Stimulated activated CD4-positive, alpha-beta T cell treated with anti-CD3 and anti-CD28 coated beads, Interleukin-4, amount 100 ng/mL, for 48 hours (primary cell): ENCODE results near the gene FAM187B.
A peak's percentile ranks its signal among the peaks of the same experiment; 100 is the strongest.
"Not testable (repeated sequence)": the region's sequence is repeated elsewhere in the genome, so short reads cannot be mapped to it uniquely, and the experiment has no call there.

Source experiments
- DNase-seq, 2 donors: peaks; one replicate each; pipeline ENCODE4 v3.0.0-alpha.2; 2020; ENCODE audit warnings: low read depth in 2 of 2

Gene FAM187B

GRCh38 chr19:35262101-35262761 lies 33.7 kb upstream of the FAM187B start:
- DNase-seq = no peak

DNA sequence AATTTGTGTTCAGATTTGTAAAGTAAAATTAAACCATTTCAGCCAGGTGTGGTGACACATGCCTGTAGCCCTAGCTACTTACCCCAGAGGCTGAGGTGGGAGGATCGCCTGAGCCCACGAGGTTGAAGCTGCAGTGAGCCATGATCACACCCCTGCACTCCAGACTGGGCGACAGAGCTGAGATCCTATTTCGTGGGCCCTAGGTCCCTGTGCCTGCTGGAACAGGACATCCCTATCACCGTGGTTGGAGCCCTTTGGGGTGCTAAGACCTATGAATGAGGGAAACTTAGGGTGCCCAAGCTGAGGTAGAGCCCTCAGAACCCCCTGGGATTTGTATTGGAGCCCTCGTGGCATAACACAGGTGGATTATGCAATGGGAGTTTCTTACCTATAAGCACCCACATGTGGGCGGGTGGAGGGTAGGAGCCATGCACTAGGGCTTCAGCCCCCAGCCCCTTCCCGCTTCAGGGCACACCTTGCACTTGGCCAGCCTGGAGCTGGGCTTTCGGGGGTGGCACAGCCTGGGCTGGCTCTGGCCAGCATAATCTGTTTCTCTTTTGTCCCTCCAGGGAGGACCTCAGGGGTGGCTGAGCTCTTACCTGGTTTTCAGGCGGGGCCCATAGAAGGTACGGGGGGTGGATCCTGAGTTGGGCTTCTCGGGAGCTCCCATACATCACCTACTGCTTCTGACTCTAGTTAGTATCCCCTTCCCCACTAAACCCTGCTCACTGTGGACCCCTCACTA lies 33.0 kb upstream of the FAM187B start:
- DNase-seq = no peak

- DNase-seq = no peak
These were observed 32.3 kb upstream of the FAM187B start for GRCh38 chr19:35260694-35261304.

DNA sequence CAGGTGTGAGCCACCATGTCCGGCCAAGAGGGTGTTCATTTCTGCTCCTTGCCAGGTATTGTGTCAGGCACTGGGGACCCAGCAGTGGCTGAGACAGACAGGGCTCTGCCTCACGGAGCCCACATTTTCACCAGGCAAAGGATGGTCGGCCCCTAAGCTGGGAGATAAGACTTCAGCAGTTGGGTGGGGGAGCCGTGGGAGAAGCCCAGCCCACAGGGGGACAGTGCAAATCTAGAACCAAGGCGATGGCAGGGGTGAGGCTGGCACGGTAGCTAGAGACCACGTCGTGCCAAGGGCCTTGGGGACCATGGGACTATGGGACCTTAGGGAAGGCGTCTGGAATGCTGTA lies 28.5 kb upstream of the FAM187B start:
- no peak for DNase-seq

DNA sequence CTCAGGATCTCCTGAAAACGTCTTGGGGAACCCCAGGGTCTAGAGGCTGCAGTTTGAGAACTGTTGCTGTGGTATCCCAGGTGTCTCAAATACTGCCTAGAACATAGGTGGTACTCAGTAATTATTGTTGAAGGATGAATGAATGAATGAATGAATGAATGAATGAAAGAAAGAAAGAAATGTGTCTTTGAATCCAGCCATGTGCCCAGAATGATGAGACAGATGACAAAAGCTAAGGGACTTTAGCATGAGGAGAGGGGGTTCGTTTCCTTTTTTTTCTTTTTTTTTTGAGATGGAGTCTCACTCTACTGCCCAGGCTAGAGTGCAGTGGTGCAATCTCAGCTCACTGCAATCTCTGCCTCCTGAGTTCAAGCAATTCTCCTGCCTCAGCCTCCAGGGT lies 28.0 kb upstream of the FAM187B start:
- DNase-seq = no peak

DNA sequence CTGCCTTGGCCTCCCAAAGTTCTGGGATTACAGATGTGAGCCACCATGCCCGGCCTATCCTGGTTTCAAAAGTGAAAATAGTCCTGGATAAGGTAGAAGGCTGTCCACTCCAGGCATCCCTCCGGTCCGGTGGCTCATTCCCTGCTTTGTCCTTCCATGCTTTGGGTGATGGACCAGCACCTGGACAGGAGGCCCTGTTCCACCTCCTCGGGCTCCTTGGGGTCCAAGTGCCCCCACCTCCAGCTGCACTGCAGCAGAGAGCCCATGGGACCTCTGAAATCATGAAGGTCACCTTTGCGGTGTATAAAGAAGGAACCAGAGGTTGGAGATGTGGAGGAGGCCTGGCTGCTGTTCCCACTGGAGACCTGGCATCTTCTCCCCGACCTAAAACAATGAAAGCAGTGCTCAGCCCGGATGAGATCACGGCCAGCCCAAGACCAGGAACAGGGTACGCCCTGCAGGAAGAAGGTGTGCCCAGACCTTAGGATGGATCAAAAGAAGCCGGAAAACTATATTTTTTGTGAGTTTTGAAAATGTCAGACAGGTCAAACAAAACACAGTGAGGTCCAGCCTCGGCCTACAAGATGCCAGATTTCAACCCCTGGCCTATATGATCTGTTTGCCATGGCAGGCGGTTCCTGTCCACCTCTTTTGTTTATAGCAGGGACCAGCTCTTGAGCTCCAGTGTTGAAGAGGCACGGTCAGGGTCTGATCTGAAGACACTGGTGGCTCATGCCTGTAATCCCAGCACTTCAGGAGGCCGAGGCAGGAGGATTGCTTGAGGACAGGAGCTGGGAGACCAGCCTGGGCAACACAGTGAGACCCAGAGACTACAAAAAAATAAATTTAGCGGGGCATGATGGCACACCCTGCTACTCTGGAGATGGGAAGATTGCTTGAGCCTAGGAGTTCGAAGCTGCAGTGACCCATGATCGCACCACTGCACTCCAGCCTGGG lies 26.1 kb upstream of the FAM187B start:
- DNase-seq = no peak

- no peak for DNase-seq
These were observed 25.1 kb upstream of the FAM187B start for GRCh38 chr19:35253316-35254286.

- no peak for DNase-seq
These were observed 22.9 kb upstream of the FAM187B start for GRCh38 chr19:35251456-35251855.

DNA sequence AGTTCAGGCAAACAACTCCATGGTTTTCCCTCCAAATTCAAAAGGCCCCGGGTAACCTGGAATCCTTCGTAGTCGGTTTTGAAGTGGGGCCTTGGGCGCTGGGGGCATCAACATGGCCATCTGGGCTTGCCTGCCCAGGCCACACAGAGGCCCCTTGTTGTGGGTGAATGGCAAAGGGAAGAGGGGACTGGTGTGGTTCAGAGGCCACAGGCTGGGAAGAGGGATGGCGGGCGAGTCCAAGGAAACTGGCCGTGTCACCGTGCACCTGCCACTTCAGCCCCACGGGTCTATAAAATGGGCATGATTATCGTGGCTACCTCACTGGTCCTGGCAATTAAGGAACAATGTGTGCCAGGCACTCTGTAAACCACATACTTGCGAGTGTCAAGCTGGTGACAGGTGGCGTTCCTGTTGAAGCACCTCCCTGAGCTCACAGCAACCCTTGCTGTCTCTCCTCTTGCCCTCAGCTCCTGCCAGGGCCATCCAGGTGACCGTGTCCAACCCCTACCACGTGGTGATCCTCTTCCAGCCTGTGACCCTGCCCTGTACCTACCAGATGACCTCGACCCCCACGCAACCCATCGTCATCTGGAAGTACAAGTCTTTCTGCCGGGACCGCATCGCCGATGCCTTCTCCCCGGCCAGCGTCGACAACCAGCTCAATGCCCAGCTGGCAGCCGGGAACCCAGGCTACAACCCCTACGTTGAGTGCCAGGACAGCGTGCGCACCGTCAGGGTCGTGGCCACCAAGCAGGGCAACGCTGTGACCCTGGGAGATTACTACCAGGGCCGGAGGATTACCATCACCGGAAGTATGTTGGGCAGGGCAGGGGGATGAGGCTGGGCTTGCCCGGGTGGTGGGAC lies 21.5 kb upstream of the FAM187B start:
- no peak for DNase-seq

- no peak for DNase-seq
These were observed 20.8 kb upstream of the FAM187B start for GRCh38 chr19:35249146-35249847.

- DNase-seq = peak in 1 of 2 donors; percentile 57
These were observed 20.0 kb upstream of the FAM187B start, which contains the start of gene LSR for GRCh38 chr19:35248310-35249145. Gene LSR, plus strand, starts transcription at chr19:35249002. Its CDS starts 21 bp downstream, at chr19:35249023.

DNA sequence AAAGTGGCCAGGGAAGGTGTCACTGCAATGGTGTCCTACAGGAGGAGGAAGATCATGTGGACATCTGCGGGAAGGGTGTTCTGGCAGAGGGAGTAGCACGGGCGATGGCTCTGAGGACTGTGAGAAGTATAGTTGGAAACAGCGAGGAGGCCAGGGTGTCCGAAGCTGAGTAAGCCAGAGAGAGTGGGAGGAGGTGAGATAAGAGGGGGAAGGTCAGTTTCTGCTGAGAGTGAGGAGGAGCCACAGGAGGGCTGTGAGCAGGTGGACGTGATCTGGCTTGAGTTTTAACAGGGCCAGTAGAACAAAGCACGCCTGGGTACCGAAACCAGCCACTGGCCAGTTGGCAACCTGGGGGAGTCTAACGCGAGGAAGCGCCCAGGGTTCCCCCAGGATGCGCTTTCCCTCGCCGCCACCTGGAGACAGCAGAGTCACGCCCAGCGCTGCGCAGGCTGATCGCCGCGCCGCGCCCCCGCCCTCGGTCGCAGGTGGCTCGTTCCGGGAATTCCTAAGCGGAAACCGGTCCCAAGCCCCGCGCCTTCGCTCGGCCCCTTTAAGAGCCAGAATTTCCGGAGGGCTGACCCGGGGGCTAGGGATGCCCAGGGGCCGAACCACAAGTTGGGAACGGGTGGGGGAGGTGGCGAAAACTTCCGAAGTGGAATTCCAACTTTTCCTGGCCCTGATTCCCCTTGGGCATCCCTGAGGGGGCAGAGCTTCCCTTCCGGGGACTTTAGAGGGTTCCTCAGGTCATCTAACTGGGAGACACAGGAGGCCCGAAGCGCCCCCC lies 19.2 kb upstream of the FAM187B start:
- peak in 1 of 2 donors; percentile 53 for DNase-seq

DNA sequence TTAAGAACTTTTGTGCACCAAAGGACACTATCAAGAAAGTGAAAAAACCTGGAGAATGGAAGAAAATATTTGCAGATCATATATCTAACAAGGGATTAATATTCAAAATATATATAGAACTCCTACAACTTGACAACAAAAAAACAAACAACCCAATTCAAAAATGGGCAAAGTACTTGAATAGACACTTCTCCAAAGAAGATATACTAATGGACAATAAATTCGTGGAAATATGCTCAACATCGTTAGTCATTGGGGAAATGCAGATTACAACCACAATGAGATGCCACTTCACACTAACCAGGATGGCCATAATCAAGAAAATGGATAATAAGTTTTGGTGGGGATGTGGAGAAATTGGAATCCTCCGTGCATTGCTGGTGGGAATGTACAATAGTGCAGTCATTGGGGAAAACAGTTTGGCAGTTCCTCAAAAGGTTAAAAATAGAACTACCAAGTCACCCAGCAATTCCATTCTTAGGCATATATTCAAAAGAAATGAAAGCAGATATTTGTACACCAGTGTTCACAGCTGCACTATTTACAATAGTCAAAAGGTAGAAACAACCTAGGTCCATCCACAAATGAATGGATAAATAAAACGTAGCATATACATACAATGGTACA lies 18.0 kb upstream of the FAM187B start:
- DNase-seq = no peak

DNA sequence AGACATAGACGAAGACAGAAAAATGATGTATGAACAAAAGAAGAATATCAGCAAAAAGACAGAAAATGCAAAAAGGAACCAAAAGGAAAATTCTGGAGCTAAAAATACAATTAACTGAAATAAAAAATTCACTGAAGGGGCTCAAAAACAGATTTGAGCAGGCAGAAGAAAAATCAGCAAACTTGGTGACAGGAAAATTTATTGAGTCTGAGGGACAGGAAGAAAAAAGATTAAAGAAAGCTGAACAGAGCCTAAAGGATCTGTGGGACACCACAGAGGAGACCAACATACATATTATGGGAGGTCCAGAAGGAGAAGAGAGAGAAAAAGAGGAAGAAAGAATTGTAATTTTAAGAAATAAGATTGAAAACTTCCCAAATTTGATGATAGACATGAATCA lies 12.9 kb upstream of the FAM187B start:
- DNase-seq = no peak

GRCh38 chr19:35240327-35240726 lies 11.8 kb upstream of the FAM187B start:
- no peak for DNase-seq

- not testable (repeated sequence) for DNase-seq
These were observed 11.1 kb upstream of the FAM187B start for GRCh38 chr19:35239597-35239996.
